ENCODE results near the gene MTM1.

DNA sequence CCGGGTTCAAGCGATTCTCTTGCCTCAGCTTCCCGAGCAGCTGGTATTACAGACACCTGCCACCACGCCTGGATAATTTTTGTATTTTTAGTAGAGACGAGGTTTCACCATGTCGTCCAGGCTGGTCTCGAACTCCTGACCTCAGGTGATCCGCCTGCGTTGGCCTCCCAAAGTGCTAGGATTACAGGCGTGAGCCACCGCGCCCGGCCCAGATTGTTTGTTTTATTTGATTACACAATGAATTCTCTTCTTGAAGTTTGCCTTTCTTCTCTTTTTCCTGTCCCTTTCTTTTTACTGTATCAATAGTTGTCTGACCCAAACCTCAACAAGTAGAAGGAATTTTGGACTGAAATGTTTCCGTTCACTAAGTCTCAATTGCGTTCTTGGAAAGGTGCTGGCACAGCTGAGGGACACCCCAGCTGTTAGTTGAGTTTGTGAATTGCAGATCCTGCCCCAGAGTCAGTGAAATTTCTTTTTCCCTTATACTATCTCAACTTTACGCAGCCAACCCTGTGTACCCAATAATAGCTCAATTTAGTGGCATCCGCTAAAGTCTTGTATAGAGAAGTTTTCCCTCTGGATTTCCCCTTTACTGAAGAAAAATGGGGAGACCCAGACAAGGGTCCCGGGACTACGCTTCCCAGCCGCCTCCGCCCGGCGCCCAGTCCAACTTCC lies 639 bp upstream of the MTM1 start:
- TF ChIP-seq POLR2A (IDR thresholded peaks at IDR 0.05; ENCODE audit: low read depth, low read length) (no peak), POLR2AphosphoS5 (IDR thresholded peaks at IDR 0.05; ENCODE audit: low read depth, low read length) (no peak)
